ENCODE results near the gene EN2. TPM values are rescaled to one million over a fixed set of nuclear protein-coding genes. Genes with fewer than 3 reads are reported as not detected.

The EN2 gene
- total RNA-seq, 1 experiment from 2014 or later, result 1.5 TPM

GRCh38 chr7:155489862-155490696 lies 32.1 kb downstream of the EN2 start:
- H3K36me3 ChIP-seq (ENCODE audit: control insufficient read depth, insufficient read depth, low read length), result no peaks in the 10 kb centered on the region
- no peaks in the 10 kb centered on the region for H3K9me3 ChIP-seq (ENCODE audit: control insufficient read depth, insufficient read depth, low read depth, low read length)
- DNase-seq (ENCODE audit: low read depth, low spot score) (no peak), ATAC-seq (no peak)
- in situ Hi-C loops (cut with HindIII; ENCODE audit: low pct_unique_long_range_greater_than_20kb, low sequenced_read_pairs), result no loop called here
- CTCF ChIA-PET, result no interaction called here
- H3K27ac ChIP-seq (ENCODE audit: low read length), result no peak overlapping the region
- POLR2A ChIA-PET, result interaction anchor here (0.6 kb wide), 1 partner anchor 13 kb away, joined by 4 read pairs; no protein-coding TSS in a partner anchor
- no peaks in the 10 kb centered on the region for H3K4me1 ChIP-seq (ENCODE audit: control insufficient read depth, insufficient read depth, low read length)
- H3K27me3 ChIP-seq (ENCODE audit: control insufficient read depth, insufficient read depth, low read length), result peaks cover 4% of the 10 kb centered on the region; the same call in 1 of the 2 replicates
- BruUV-seq (replicated peaks), result no TSS peak
- intact Hi-C loops (cut with micrococcal nuclease; ENCODE audit: unreplicated experiment), result no loop called here
- H3K4me3 ChIP-seq (ENCODE audit: low read depth in 2 of 2, low read length in 2 of 2), result no peak overlapping the region
- TF ChIP-seq CTCF (IDR thresholded peaks at IDR 0.05), result no peak

DNA sequence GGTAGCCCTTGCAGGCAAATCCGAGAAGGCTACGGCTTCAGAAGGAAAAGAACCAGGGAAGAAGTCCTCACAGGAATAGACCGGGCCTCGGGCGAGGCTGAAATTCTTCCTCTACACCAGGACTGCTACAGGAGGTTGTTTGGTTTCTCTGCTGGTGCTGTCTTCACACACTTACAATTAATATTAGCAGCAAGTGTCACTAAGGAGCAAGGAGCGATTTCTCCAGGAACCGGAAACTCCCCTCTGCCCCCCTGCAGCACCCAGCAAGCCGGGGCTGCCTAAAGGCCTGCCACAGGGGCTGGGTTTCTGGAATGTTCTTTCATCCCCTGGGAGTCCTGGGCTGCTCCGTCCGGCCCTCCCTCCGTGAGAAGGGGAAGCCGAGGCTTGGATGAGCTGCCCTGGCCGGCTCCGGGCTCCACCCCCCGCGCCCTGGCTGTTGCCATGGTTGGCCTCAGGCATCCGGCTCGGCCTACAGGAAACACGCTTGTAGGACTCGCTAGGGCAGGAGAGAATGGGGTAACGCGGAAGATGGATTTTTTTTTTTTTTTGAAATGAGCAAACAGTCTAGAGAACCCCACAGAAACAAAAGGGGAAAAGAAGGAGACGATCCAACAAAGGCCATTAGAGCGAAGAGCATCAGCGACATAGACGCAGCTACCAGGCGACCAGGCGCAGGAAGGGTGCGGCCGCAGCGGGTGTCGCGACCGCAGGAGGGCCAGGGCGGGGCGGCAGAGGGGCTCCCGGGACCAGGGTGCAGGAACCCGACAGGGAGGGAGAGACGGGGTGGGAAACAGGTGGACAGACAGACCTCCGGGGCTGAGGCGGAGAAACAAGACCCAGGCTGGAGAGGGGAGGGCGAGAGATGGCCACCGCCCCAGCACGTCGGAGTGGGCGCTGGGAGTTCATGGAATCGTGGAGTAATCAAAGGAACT lies 33.0 kb downstream of the EN2 start:
- no peaks in the 10 kb centered on the region for H3K4me1 ChIP-seq (ENCODE audit: control insufficient read depth, insufficient read depth, low read length)
- no peak for DNase-seq (ENCODE audit: low read depth, low spot score)
- in situ Hi-C loops (cut with HindIII; ENCODE audit: low pct_unique_long_range_greater_than_20kb, low sequenced_read_pairs), result no loop called here
- no peak overlapping the region for H3K4me3 ChIP-seq (ENCODE audit: low read depth in 2 of 2, low read length in 2 of 2)
- POLR2A ChIA-PET, result interaction anchor here (0.7 kb wide), 1 partner anchor 21 kb away, joined by 3 read pairs; no protein-coding TSS in a partner anchor
- no peaks in the 10 kb centered on the region for H3K9me3 ChIP-seq (ENCODE audit: control insufficient read depth, insufficient read depth, low read depth, low read length)
- intact Hi-C loops (cut with micrococcal nuclease; ENCODE audit: unreplicated experiment), result no loop called here
- ATAC-seq, result no peak
- H3K27ac ChIP-seq (ENCODE audit: low read length), result no peak overlapping the region
- CTCF ChIA-PET, result no interaction called here
- no peaks in the 10 kb centered on the region for H3K36me3 ChIP-seq (ENCODE audit: control insufficient read depth, insufficient read depth, low read length)
- H3K27me3 ChIP-seq (ENCODE audit: control insufficient read depth, insufficient read depth, low read length), result peaks cover 4% of the 10 kb centered on the region; the same call in 1 of the 2 replicates
- BruUV-seq (replicated peaks), result no TSS peak
- TF ChIP-seq POLR2AphosphoS5 (IDR thresholded peaks at IDR 0.05; ENCODE audit: low read depth, low read length) (no peak), CTCF (IDR thresholded peaks at IDR 0.05) (no peak), REST (IDR thresholded peaks at IDR 0.05; ENCODE audit: insufficient read depth in 1 of 2, low read depth in 2 of 2, low read length in 1 of 2) (no peak), TCF7L2 (IDR thresholded peaks at IDR 0.05; ENCODE audit: low read depth, low read length) (no peak), SIN3A (IDR thresholded peaks at IDR 0.05; ENCODE audit: borderline replicate concordance, insufficient read depth, low read depth, low read length) (no peak)

All from Panc1 (cell line).